ENCODE results near the gene REPIN1. TPM values are rescaled to one million over a fixed set of nuclear protein-coding genes. Genes with fewer than 3 reads are reported as not detected.

Gene REPIN1
- total RNA-seq, 1 donor from 2014 or later, result 65.8 TPM

- Mint-ChIP-seq H3K4me1 (ENCODE audit: low read depth) (no peaks in the 10 kb centered on the region), H3K36me3 (ENCODE audit: low read depth) (no peaks in the 10 kb centered on the region), H3K27ac (ENCODE audit: unreplicated experiment) (no peak overlapping the region), H3K9me3 (ENCODE audit: low read depth) (no peaks in the 10 kb centered on the region), H3K27me3 (ENCODE audit: low read depth) (peaks cover 2% of the 10 kb centered on the region), H3K4me3 (ENCODE audit: unreplicated experiment) (no peak overlapping the region)
- TF ChIP-seq CTCF (IDR thresholded peaks at IDR 0.05), result no peak
- no peak for DNase-seq (ENCODE audit: low spot score)
Observed at GRCh38 chr7:150334108-150334507, 34.5 kb upstream of the REPIN1 start.

GRCh38 chr7:150335108-150335773, 33.4 kb upstream of the REPIN1 start:
- H3K4me3 Mint-ChIP-seq (ENCODE audit: unreplicated experiment), result no peak overlapping the region
- H3K27me3 Mint-ChIP-seq (ENCODE audit: low read depth), result peaks cover 8% of the 10 kb centered on the region
- peaks cover 11% of the 10 kb centered on the region for H3K4me1 Mint-ChIP-seq (ENCODE audit: low read depth)
- no peaks in the 10 kb centered on the region for H3K36me3 Mint-ChIP-seq (ENCODE audit: low read depth)
- no peak for DNase-seq (ENCODE audit: low spot score)
- no peaks in the 10 kb centered on the region for H3K9me3 Mint-ChIP-seq (ENCODE audit: low read depth)
- no peak for TF ChIP-seq CTCF (IDR thresholded peaks at IDR 0.05)
- no peak overlapping the region for H3K27ac Mint-ChIP-seq (ENCODE audit: unreplicated experiment)

GRCh38 chr7:150335774-150336112, 32.9 kb upstream of the REPIN1 start:
- TF ChIP-seq CTCF (IDR thresholded peaks at IDR 0.05), result no peak
- peaks cover 13% of the 10 kb centered on the region for H3K4me1 Mint-ChIP-seq (ENCODE audit: low read depth)
- H3K36me3 Mint-ChIP-seq (ENCODE audit: low read depth), result no peaks in the 10 kb centered on the region
- H3K27ac Mint-ChIP-seq (ENCODE audit: unreplicated experiment), result no peak overlapping the region
- DNase-seq (ENCODE audit: low spot score), result no peak
- H3K9me3 Mint-ChIP-seq (ENCODE audit: low read depth), result no peaks in the 10 kb centered on the region
- no peak overlapping the region for H3K4me3 Mint-ChIP-seq (ENCODE audit: unreplicated experiment)
- H3K27me3 Mint-ChIP-seq (ENCODE audit: low read depth), result peaks cover 8% of the 10 kb centered on the region

GRCh38 chr7:150336746-150337145, 31.9 kb upstream of the REPIN1 start:
- Mint-ChIP-seq H3K4me3 (ENCODE audit: unreplicated experiment) (no peak overlapping the region), H3K9me3 (ENCODE audit: low read depth) (no peaks in the 10 kb centered on the region), H3K36me3 (ENCODE audit: low read depth) (no peaks in the 10 kb centered on the region), H3K27ac (ENCODE audit: unreplicated experiment) (no peak overlapping the region), H3K4me1 (ENCODE audit: low read depth) (peaks cover 15% of the 10 kb centered on the region), H3K27me3 (ENCODE audit: low read depth) (peaks cover 10% of the 10 kb centered on the region)
- peak; percentile 91 for DNase-seq (ENCODE audit: low spot score)
- no peak for TF ChIP-seq CTCF (IDR thresholded peaks at IDR 0.05)

GRCh38 chr7:150337179-150337578, 31.4 kb upstream of the REPIN1 start:
- no peak for TF ChIP-seq CTCF (IDR thresholded peaks at IDR 0.05)

More at GRCh38 chr7:150337179-150337578, 31.4 kb upstream of the REPIN1 start:
- Mint-ChIP-seq H3K27ac (ENCODE audit: unreplicated experiment) (no peak overlapping the region), H3K4me1 (ENCODE audit: low read depth) (peaks cover 20% of the 10 kb centered on the region), H3K27me3 (ENCODE audit: low read depth) (peaks cover 15% of the 10 kb centered on the region), H3K9me3 (ENCODE audit: low read depth) (no peaks in the 10 kb centered on the region), H3K4me3 (ENCODE audit: unreplicated experiment) (no peak overlapping the region), H3K36me3 (ENCODE audit: low read depth) (no peaks in the 10 kb centered on the region)
- no peak for DNase-seq (ENCODE audit: low spot score)
